OCI-LY1 (cell line): ENCODE data around the gene ANXA3.

Experiments used
- CTCF ChIP-seq: fragments of 200-600 bp; sonication (generic), shearing (Covaris generic); IDR thresholded peaks from 2 replicates; pipeline ENCODE4 v1.5.1; 2017; ENCODE audit warnings: mild to moderate bottlenecking, antibody characterized with exemption, low read length, moderate library complexity, mixed read lengths
- EZH2 ChIP-seq: fragments of 200-600 bp; sonication (generic), shearing (Covaris generic); IDR thresholded peaks from 2 replicates; pipeline ENCODE4 v1.8.0; 2017; ENCODE audit warnings: borderline replicate concordance, mixed run types, mild to moderate bottlenecking, antibody characterized with exemption, low read length, moderate library complexity, mixed read lengths

GRCh38 chr4:78533854-78534253 is 17.7 kb upstream of the ANXA3 start:
- TF ChIP-seq CTCF: no peak
- TF ChIP-seq EZH2: no peak
